ENCODE data around the gene CLIC6.

Gene CLIC6

GRCh38 chr21:34653522-34653921 is 15.3 kb upstream of the CLIC6 start:
- H2BK120ac ChIP-seq (ENCODE audit: insufficient read depth, low read length, poor library complexity) = no peak overlapping the region
- H3K9ac ChIP-seq (ENCODE audit: low read length) = no peak overlapping the region
- no peak overlapping the region for H3K4me3 ChIP-seq (ENCODE audit: low read depth, low read length)
- no CpG with 5 or more reads among the region's 6 CpGs for WGBS (ENCODE audit: extremely low coverage, insufficient coverage, insufficient read length)
- no peaks in the 10 kb centered on the region for H3K79me2 ChIP-seq (ENCODE audit: control insufficient read depth, insufficient read depth, low read length, poor library complexity)
- H4K91ac ChIP-seq (ENCODE audit: low read depth, low read length) = no peak overlapping the region
- H3K27ac ChIP-seq (ENCODE audit: low read depth, low read length) = no peak overlapping the region
- H3K23ac ChIP-seq (ENCODE audit: low read length) = no peak overlapping the region
- no peak overlapping the region for H2BK5ac ChIP-seq (ENCODE audit: low read depth, low read length, poor library complexity)
- no peaks in the 10 kb centered on the region for H3K4me1 ChIP-seq (ENCODE audit: control insufficient read depth in 1 of 2, insufficient read depth in 2 of 2, low read length in 2 of 2)
- peaks cover 2% of the 10 kb centered on the region for H3K9me3 ChIP-seq (ENCODE audit: insufficient read depth, low read depth, low read length)
- DNase-seq = no peak
- no peak overlapping the region for H3K4me2 ChIP-seq (ENCODE audit: low read length)
- H3K14ac ChIP-seq (ENCODE audit: low read length) = no peak overlapping the region
- no peak overlapping the region for H4K8ac ChIP-seq (ENCODE audit: low read depth, low read length)
- H2BK12ac ChIP-seq (ENCODE audit: low read length) = no peak overlapping the region
- no peaks in the 10 kb centered on the region for H3K27me3 ChIP-seq (ENCODE audit: insufficient read depth, low read length)
- H3K4ac ChIP-seq (ENCODE audit: low read depth, low read length) = no peak overlapping the region
- H3K36me3 ChIP-seq (ENCODE audit: control insufficient read depth in 1 of 2, insufficient read depth in 2 of 2, low read length in 2 of 2) = no peaks in the 10 kb centered on the region
- H4K12ac ChIP-seq (ENCODE audit: low read depth, low read length) = no peak overlapping the region
- no peak overlapping the region for H3K18ac ChIP-seq (ENCODE audit: low read length)
- H2AK5ac ChIP-seq (ENCODE audit: low read length) = no peak overlapping the region
- no peak overlapping the region for H2AFZ ChIP-seq (ENCODE audit: insufficient read depth, low read length, poor library complexity)
- no peaks in the 10 kb centered on the region for H3K79me1 ChIP-seq (ENCODE audit: low read length)

DNA sequence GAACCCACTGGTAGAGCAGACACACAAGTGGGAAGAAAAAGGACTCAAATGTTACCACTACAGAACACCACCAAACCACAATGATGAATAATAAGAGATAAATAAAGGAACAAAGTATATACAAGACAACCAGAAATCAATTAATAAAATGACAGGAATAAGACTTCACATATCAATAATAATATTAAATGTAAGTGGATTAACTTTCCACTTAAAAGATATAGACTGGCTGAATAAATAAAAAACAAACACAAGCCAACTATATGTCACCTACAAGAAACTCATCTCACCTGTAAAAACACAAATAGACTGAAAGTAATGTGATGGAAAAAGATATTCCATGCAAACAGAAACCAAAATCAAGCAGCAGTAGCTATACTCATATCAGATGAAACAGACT is 6.9 kb upstream of the CLIC6 start:
- Histone ChIP-seq H3K36me3 (ENCODE audit: control insufficient read depth in 1 of 2, insufficient read depth in 2 of 2, low read length in 2 of 2) (no peaks in the 10 kb centered on the region), H3K4me1 (ENCODE audit: control insufficient read depth in 1 of 2, insufficient read depth in 2 of 2, low read length in 2 of 2) (no peaks in the 10 kb centered on the region), H4K12ac (ENCODE audit: low read depth, low read length) (no peak overlapping the region), H2BK120ac (ENCODE audit: insufficient read depth, low read length, poor library complexity) (no peak overlapping the region), H3K4ac (ENCODE audit: low read depth, low read length) (no peak overlapping the region), H2BK5ac (ENCODE audit: low read depth, low read length, poor library complexity) (no peak overlapping the region), H3K14ac (ENCODE audit: low read length) (no peak overlapping the region), H3K9me3 (ENCODE audit: insufficient read depth, low read depth, low read length) (peaks cover 2% of the 10 kb centered on the region), H3K23ac (ENCODE audit: low read length) (no peak overlapping the region), H2BK12ac (ENCODE audit: low read length) (no peak overlapping the region), H3K79me1 (ENCODE audit: low read length) (no peaks in the 10 kb centered on the region), H3K27me3 (ENCODE audit: insufficient read depth, low read length) (no peaks in the 10 kb centered on the region), H2AK5ac (ENCODE audit: low read length) (no peak overlapping the region), H3K9ac (ENCODE audit: low read length) (no peak overlapping the region), H3K79me2 (ENCODE audit: control insufficient read depth, insufficient read depth, low read length, poor library complexity) (no peaks in the 10 kb centered on the region), H3K18ac (ENCODE audit: low read length) (no peak overlapping the region), H3K4me2 (ENCODE audit: low read length) (no peak overlapping the region), H4K8ac (ENCODE audit: low read depth, low read length) (no peak overlapping the region), H2AFZ (ENCODE audit: insufficient read depth, low read length, poor library complexity) (no peak overlapping the region), H3K27ac (ENCODE audit: low read depth, low read length) (no peak overlapping the region), H3K4me3 (ENCODE audit: low read depth, low read length) (no peak overlapping the region), H4K91ac (ENCODE audit: low read depth, low read length) (no peak overlapping the region)
- no peak for DNase-seq

- no peaks in the 10 kb centered on the region for H3K79me2 ChIP-seq (ENCODE audit: control insufficient read depth, insufficient read depth, low read length, poor library complexity)
- no peak overlapping the region for H4K12ac ChIP-seq (ENCODE audit: low read depth, low read length)
- no peak overlapping the region for H3K14ac ChIP-seq (ENCODE audit: low read length)
- H2BK5ac ChIP-seq (ENCODE audit: low read depth, low read length, poor library complexity) = no peak overlapping the region
- H4K91ac ChIP-seq (ENCODE audit: low read depth, low read length) = no peak overlapping the region
- H3K27ac ChIP-seq (ENCODE audit: low read depth, low read length) = no peak overlapping the region
- H3K36me3 ChIP-seq (ENCODE audit: control insufficient read depth in 1 of 2, insufficient read depth in 2 of 2, low read length in 2 of 2) = no peaks in the 10 kb centered on the region
- no peak overlapping the region for H3K4me2 ChIP-seq (ENCODE audit: low read length)
- H3K4ac ChIP-seq (ENCODE audit: low read depth, low read length) = no peak overlapping the region
- peaks cover 9% of the 10 kb centered on the region for H3K9me3 ChIP-seq (ENCODE audit: insufficient read depth, low read depth, low read length)
- H3K4me3 ChIP-seq (ENCODE audit: low read depth, low read length) = no peak overlapping the region
- H2AK5ac ChIP-seq (ENCODE audit: low read length) = no peak overlapping the region
- H4K8ac ChIP-seq (ENCODE audit: low read depth, low read length) = no peak overlapping the region
- no peak overlapping the region for H3K18ac ChIP-seq (ENCODE audit: low read length)
- no peak overlapping the region for H2AFZ ChIP-seq (ENCODE audit: insufficient read depth, low read length, poor library complexity)
- no peak for DNase-seq
- WGBS (ENCODE audit: extremely low coverage, insufficient coverage, insufficient read length) = no CpG with 5 or more reads among the region's 3 CpGs
- H3K9ac ChIP-seq (ENCODE audit: low read length) = no peak overlapping the region
- H2BK120ac ChIP-seq (ENCODE audit: insufficient read depth, low read length, poor library complexity) = no peak overlapping the region
- no peak overlapping the region for H2BK12ac ChIP-seq (ENCODE audit: low read length)
- peaks cover 9 to 13% of the 10 kb centered on the region in 2 experiments for H3K4me1 ChIP-seq (ENCODE audit: control insufficient read depth in 1 of 2, insufficient read depth in 2 of 2, low read length in 2 of 2)
- H3K79me1 ChIP-seq (ENCODE audit: low read length) = no peaks in the 10 kb centered on the region
- peaks cover 42% of the 10 kb centered on the region for H3K27me3 ChIP-seq (ENCODE audit: insufficient read depth, low read length)
- peak overlapping the region; percentile 18 for H3K23ac ChIP-seq (ENCODE audit: low read length)
Measured at GRCh38 chr21:34667761-34668160, 1.0 kb upstream of the CLIC6 start.

- no CpG with 5 or more reads among the region's 74 CpGs for WGBS (ENCODE audit: extremely low coverage, insufficient coverage, insufficient read length)
- H3K4me2 ChIP-seq (ENCODE audit: low read length) = peak overlapping the region; percentile 62
- no peak overlapping the region for H4K8ac ChIP-seq (ENCODE audit: low read depth, low read length)
- peak overlapping the region; percentile 46 for H3K4me3 ChIP-seq (ENCODE audit: low read depth, low read length)
- peaks cover 9 to 13% of the 10 kb centered on the region in 2 experiments for H3K4me1 ChIP-seq (ENCODE audit: control insufficient read depth in 1 of 2, insufficient read depth in 2 of 2, low read length in 2 of 2)
- peaks cover 42% of the 10 kb centered on the region for H3K27me3 ChIP-seq (ENCODE audit: insufficient read depth, low read length)
- H2BK12ac ChIP-seq (ENCODE audit: low read length) = no peak overlapping the region
- no peak overlapping the region for H3K27ac ChIP-seq (ENCODE audit: low read depth, low read length)
- H4K12ac ChIP-seq (ENCODE audit: low read depth, low read length) = no peak overlapping the region
- H2AK5ac ChIP-seq (ENCODE audit: low read length) = no peak overlapping the region
- H3K79me1 ChIP-seq (ENCODE audit: low read length) = no peaks in the 10 kb centered on the region
- peaks cover 9% of the 10 kb centered on the region for H3K9me3 ChIP-seq (ENCODE audit: insufficient read depth, low read depth, low read length)
- no peak overlapping the region for H4K91ac ChIP-seq (ENCODE audit: low read depth, low read length)
- H3K36me3 ChIP-seq (ENCODE audit: control insufficient read depth in 1 of 2, insufficient read depth in 2 of 2, low read length in 2 of 2) = no peaks in the 10 kb centered on the region
- H2AFZ ChIP-seq (ENCODE audit: insufficient read depth, low read length, poor library complexity) = no peak overlapping the region
- H2BK5ac ChIP-seq (ENCODE audit: low read depth, low read length, poor library complexity) = no peak overlapping the region
- H2BK120ac ChIP-seq (ENCODE audit: insufficient read depth, low read length, poor library complexity) = no peak overlapping the region
- no peak overlapping the region for H3K18ac ChIP-seq (ENCODE audit: low read length)
- no peak overlapping the region for H3K9ac ChIP-seq (ENCODE audit: low read length)
- no peaks in the 10 kb centered on the region for H3K79me2 ChIP-seq (ENCODE audit: control insufficient read depth, insufficient read depth, low read length, poor library complexity)
- DNase-seq = no peak
- H3K14ac ChIP-seq (ENCODE audit: low read length) = no peak overlapping the region
- H3K23ac ChIP-seq (ENCODE audit: low read length) = no peak overlapping the region
- no peak overlapping the region for H3K4ac ChIP-seq (ENCODE audit: low read depth, low read length)
Measured at GRCh38 chr21:34669149-34669879, 520 bp downstream of the CLIC6 start.

All from trophoblast cell (in vitro differentiated cells and primary cell).